HEK293 (cell line): ENCODE measurements around the gene PRF1.

ENCODE experiments used
- CTCF ChIA-PET: fragments of 350-600 bp; formaldehyde crosslinking; extraction: SDS; loops from one replicate; lab custom pipeline; 2021; ENCODE audit warnings: antibody characterized with exemption; lab: Yijun Ruan, JAX
- POLR2A ChIA-PET: fragments of 300-600 bp; formaldehyde crosslinking; extraction: SDS; loops from one replicate; lab custom pipeline; 2020; ENCODE audit warnings: antibody characterized with exemption, inconsistent platforms; lab: Yijun Ruan, JAX
- H3K27ac ChIP-seq: fragments of 200-500 bp; sonication (Bioruptor generic); 2 replicates; pipeline ENCODE4 v1.5.1; 2014; ENCODE audit warnings: low read depth, low read length, control low read depth, inconsistent platforms; ENCODE audit errors: extremely low read depth
- H3K36me3 ChIP-seq, 2 experiments: fragments of 200-500 bp in 1 of 2; sonication (Bioruptor generic) in 1 of 2; 1 replicate in 1 of 2; 2 replicates in 1 of 2; pipeline ENCODE4 v1.5.1; 2014 to 2017; ENCODE audit warnings: inconsistent platforms in 2 of 2, low read length in 2 of 2; ENCODE audit not compliant: control insufficient read depth in 2 of 2, insufficient read depth in 1 of 2
- H3K4me1 ChIP-seq: fragments of 200-500 bp; sonication (Bioruptor generic); 2 replicates; pipeline ENCODE4 v1.5.1; 2014; ENCODE audit warnings: mild to moderate bottlenecking, low read length, inconsistent platforms; ENCODE audit not compliant: control insufficient read depth, insufficient read depth
- H3K4me3 ChIP-seq: 2 replicates; pipeline ENCODE4 v1.5.1; 2011; ENCODE audit warnings: low read depth, mild to moderate bottlenecking, control low read depth, low read length, moderate library complexity
- H3K9me3 ChIP-seq: fragments of 200-500 bp; sonication (Bioruptor generic); 2 replicates; pipeline ENCODE4 v1.5.1; 2014; ENCODE audit warnings: low read depth, low read length, inconsistent platforms; ENCODE audit not compliant: control insufficient read depth, insufficient read depth
- BCL6B ChIP-seq: fragments of 450-650 bp; formaldehyde crosslinking; IDR thresholded peaks from 2 replicates; pipeline ENCODE4 v1.5.1; 2017; ENCODE audit warnings: missing biosample characterization, missing genetic modification characterization
- GFI1B ChIP-seq: fragments of 450-650 bp; formaldehyde crosslinking; IDR thresholded peaks from 2 replicates; pipeline ENCODE4 v1.5.1; 2016; ENCODE audit warnings: missing biosample characterization, missing genetic modification characterization
- KLF10 ChIP-seq: fragments of 450-650 bp; IDR thresholded peaks from 2 replicates; pipeline ENCODE4 v1.5.1; 2018; ENCODE audit warnings: missing biosample characterization, mild to moderate bottlenecking, missing genetic modification characterization
- KLF9 ChIP-seq: fragments of 450-650 bp; formaldehyde crosslinking; IDR thresholded peaks from 2 replicates; pipeline ENCODE4 v1.5.1; 2016; ENCODE audit warnings: missing biosample characterization, missing genetic modification characterization, low read depth
- MZF1 ChIP-seq: fragments of 450-650 bp; formaldehyde crosslinking; IDR thresholded peaks from 2 replicates; pipeline ENCODE4 v1.5.1; 2017; ENCODE audit warnings: missing biosample characterization, missing genetic modification characterization, borderline replicate concordance
- REPIN1 ChIP-seq: fragments of 450-650 bp; formaldehyde crosslinking; IDR thresholded peaks from 2 replicates; pipeline ENCODE4 v1.5.1; 2017; ENCODE audit warnings: missing biosample characterization, missing genetic modification characterization, low read depth
- REST ChIP-seq: fragments of 450-650 bp; formaldehyde crosslinking; IDR thresholded peaks from 2 replicates; pipeline ENCODE4 v1.5.1; 2016; ENCODE audit warnings: missing biosample characterization, missing genetic modification characterization
- ZBTB17 ChIP-seq: fragments of 450-650 bp; formaldehyde crosslinking; IDR thresholded peaks from 2 replicates; pipeline ENCODE4 v1.5.1; 2016; ENCODE audit warnings: missing biosample characterization, missing genetic modification characterization
- ZBTB49 ChIP-seq: fragments of 450-650 bp; formaldehyde crosslinking; IDR thresholded peaks from 2 replicates; pipeline ENCODE4 v1.5.1; 2016; ENCODE audit warnings: missing biosample characterization, missing genetic modification characterization, low read depth
- ZNF133 ChIP-seq: fragments of 450-650 bp; formaldehyde crosslinking; IDR thresholded peaks from 2 replicates; pipeline ENCODE4 v1.5.1; 2016; ENCODE audit warnings: missing biosample characterization, missing genetic modification characterization
- ZNF169 ChIP-seq: fragments of 450-650 bp; formaldehyde crosslinking; IDR thresholded peaks from 2 replicates; pipeline ENCODE4 v1.5.1; 2016; ENCODE audit warnings: missing biosample characterization, missing genetic modification characterization
- ZNF2 ChIP-seq: fragments of 450-650 bp; formaldehyde crosslinking; IDR thresholded peaks from 2 replicates; pipeline ENCODE4 v1.5.1; 2016; ENCODE audit warnings: missing biosample characterization, missing genetic modification characterization
- ZNF292 ChIP-seq: fragments of 450-650 bp; formaldehyde crosslinking; IDR thresholded peaks from 2 replicates; pipeline ENCODE4 v1.5.1; 2016; ENCODE audit warnings: low read depth, missing biosample characterization, missing genetic modification characterization, borderline replicate concordance
- ZNF510 ChIP-seq: fragments of 450-650 bp; formaldehyde crosslinking; IDR thresholded peaks from 2 replicates; pipeline ENCODE4 v1.5.1; 2018; ENCODE audit warnings: mild to moderate bottlenecking, missing genetic modification characterization, missing biosample characterization; ENCODE audit not compliant: insufficient replicate concordance
- ZNF529 ChIP-seq: fragments of 450-650 bp; formaldehyde crosslinking; IDR thresholded peaks from 2 replicates; pipeline ENCODE4 v1.5.1; 2017; ENCODE audit warnings: missing genetic modification characterization, missing biosample characterization; ENCODE audit not compliant: insufficient replicate concordance
- ZNF548 ChIP-seq: fragments of 450-650 bp; formaldehyde crosslinking; IDR thresholded peaks from 2 replicates; pipeline ENCODE4 v1.5.1; 2016; ENCODE audit warnings: missing biosample characterization, missing genetic modification characterization
- ZNF558 ChIP-seq: fragments of 450-650 bp; formaldehyde crosslinking; IDR thresholded peaks from 2 replicates; pipeline ENCODE4 v1.5.1; 2016; ENCODE audit warnings: missing biosample characterization, missing genetic modification characterization
- ZNF654 ChIP-seq: fragments of 450-650 bp; formaldehyde crosslinking; IDR thresholded peaks from 2 replicates; pipeline ENCODE4 v1.5.1; 2016; ENCODE audit warnings: low read depth, missing biosample characterization, missing genetic modification characterization
- ZNF791 ChIP-seq: fragments of 450-650 bp; formaldehyde crosslinking; IDR thresholded peaks from 2 replicates; pipeline ENCODE4 v1.5.1; 2016; ENCODE audit warnings: missing biosample characterization, missing genetic modification characterization
- ZSCAN5A ChIP-seq: fragments of 450-650 bp; formaldehyde crosslinking; IDR thresholded peaks from 2 replicates; pipeline ENCODE4 v1.5.1; 2016; ENCODE audit warnings: missing biosample characterization, missing genetic modification characterization

The PRF1 gene

GRCh38 chr10:70650718-70651117 lies 48.2 kb upstream of the PRF1 start:
- Histone ChIP-seq H3K4me1 (no peaks in the 10 kb centered on the region), H3K36me3 (no peaks in the 10 kb centered on the region), H3K4me3 (no peak overlapping the region), H3K27ac (no peak overlapping the region), H3K9me3 (no peaks in the 10 kb centered on the region)
- TF ChIP-seq ZBTB17 (tag by site-specific recombination) (no peak), GFI1B (no peak), ZNF292 (tag by site-specific recombination) (no peak), ZBTB49 (tag by site-specific recombination) (no peak), MZF1 (tag by site-specific recombination) (no peak), BCL6B (no peak), ZNF654 (tag by site-specific recombination) (no peak), KLF10 (tag by site-specific recombination) (no peak)
- ChIA-PET CTCF (no interaction called here), POLR2A (no interaction called here)

GRCh38 chr10:70650104-70650503 lies 47.6 kb upstream of the PRF1 start:
- Histone ChIP-seq H3K4me1 (no peaks in the 10 kb centered on the region), H3K27ac (no peak overlapping the region), H3K9me3 (no peaks in the 10 kb centered on the region), H3K4me3 (no peak overlapping the region), H3K36me3 (no peaks in the 10 kb centered on the region)
- ChIA-PET POLR2A (no interaction called here), CTCF (no interaction called here)
- TF ChIP-seq REPIN1 (tag by site-specific recombination) = no peak
- no peak for TF ChIP-seq ZSCAN5A (tag by site-specific recombination)
- TF ChIP-seq REST (tag by site-specific recombination) = no peak
- TF ChIP-seq ZNF558 (tag by site-specific recombination) = no peak
- no peak for TF ChIP-seq ZNF791 (tag by site-specific recombination)
- no peak for TF ChIP-seq ZNF169
- no peak for TF ChIP-seq ZNF2
- TF ChIP-seq ZNF510 (tag by site-specific recombination) = no peak
- TF ChIP-seq KLF9 (tag by site-specific recombination) = no peak
- no peak for TF ChIP-seq ZNF548 (tag by site-specific recombination)
- TF ChIP-seq ZNF529 = no peak
- no peak for TF ChIP-seq ZNF133 (tag by site-specific recombination)
